Stimulated activated naive B cell treated with anti-CD40 and anti-IgM and Interleukin-4, amounts not matched to agents 10 μg/mL and 1 μg/mL and 100 μg/mL, for 72 hours (primary cell): Measurements from ENCODE around the gene PCBP2.

Experiments used
- ATAC-seq, 2 donors: fragments of 150-1000 bp; cut with Tn5 transposase; replicated peaks; 2 replicates each; pipeline ENCODE4 v1.10.0; 2021; ENCODE audit warnings: moderate library complexity in 1 of 2
- DNase-seq: peaks from one replicate; pipeline ENCODE4 v3.0.0; 2021
- H3K27ac Mint-ChIP-seq: one replicate; pipeline ENCODE4 v1.8.0; 2022; ENCODE audit warnings: mild to moderate bottlenecking, mixed read lengths
- H3K27me3 Mint-ChIP-seq, 2 donors: one replicate each; pipeline ENCODE4 v1.8.0; 2022; ENCODE audit warnings: mixed read lengths in 2 of 2
- H3K36me3 Mint-ChIP-seq, 2 donors: one replicate each; pipeline ENCODE4 v1.8.0; 2022; ENCODE audit warnings: mixed read lengths in 2 of 2, mild to moderate bottlenecking in 1 of 2
- H3K4me1 Mint-ChIP-seq, 2 donors: one replicate each; pipeline ENCODE4 v1.8.0; 2022; ENCODE audit warnings: mixed read lengths in 2 of 2, mild to moderate bottlenecking in 1 of 2
- H3K4me3 Mint-ChIP-seq, 2 donors: one replicate each; pipeline ENCODE4 v1.8.0; 2022; ENCODE audit warnings: mild to moderate bottlenecking in 2 of 2, mixed read lengths in 2 of 2, moderate library complexity in 1 of 2
- H3K9me3 Mint-ChIP-seq, 2 donors: one replicate each; pipeline ENCODE4 v1.8.0; 2022; ENCODE audit warnings: mixed read lengths in 2 of 2, mild to moderate bottlenecking in 1 of 2

Gene PCBP2

DNA sequence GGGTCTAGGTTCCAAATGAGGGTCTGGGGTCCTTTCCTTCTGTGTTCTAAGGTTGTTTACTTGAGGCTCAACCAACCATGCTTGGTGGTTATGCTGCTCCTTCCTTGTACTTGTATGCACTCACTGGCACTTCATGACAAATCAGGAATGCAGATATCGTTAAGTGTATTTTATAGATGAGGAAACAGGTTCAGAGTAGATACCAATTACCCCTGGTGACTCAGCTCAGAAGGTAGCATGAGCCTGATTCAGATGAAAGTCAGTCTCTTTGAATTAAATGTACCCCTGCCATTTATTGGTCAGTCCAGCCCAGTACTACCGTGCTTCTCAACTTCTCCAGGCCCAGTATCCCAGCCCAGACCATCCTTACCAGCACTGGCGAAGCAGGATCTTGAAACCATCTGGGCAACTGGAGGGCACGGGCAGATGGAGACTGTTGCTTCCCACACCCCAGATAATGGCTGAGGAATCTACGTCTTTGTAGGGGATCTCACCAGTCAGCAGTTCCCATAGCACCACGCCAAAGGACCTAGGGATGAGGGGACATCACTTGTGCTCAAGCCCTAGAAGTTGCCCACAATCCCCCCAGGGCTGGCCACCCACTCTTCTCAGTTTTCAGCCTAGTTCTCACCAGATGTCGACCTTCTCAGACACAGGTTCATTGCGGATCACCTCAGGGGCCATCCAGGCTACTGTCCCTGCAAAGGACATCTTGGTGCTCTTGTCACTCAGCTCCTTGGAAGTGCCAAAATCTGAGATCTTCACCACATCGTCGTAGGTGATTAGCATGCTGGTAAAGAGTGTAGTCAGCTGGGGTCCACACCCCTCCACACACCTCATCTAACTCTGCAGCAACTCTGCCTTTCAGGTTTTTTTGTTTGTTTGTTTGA is 33.0 kb downstream of the PCBP2 start:
- DNase-seq (no peak), ATAC-seq (no peak)
- Mint-ChIP-seq H3K9me3 (no peaks in the 10 kb centered on the region), H3K27me3 (no peaks in the 10 kb centered on the region), H3K4me1 (peaks cover 12 to 25% of the 10 kb centered on the region in 2 donors), H3K27ac (peak overlapping the region; percentile 79), H3K36me3 (peaks cover 39 to 43% of the 10 kb centered on the region in 2 donors), H3K4me3 (no peak overlapping the region)

GRCh38 chr12:53485955-53486735 is 34.2 kb downstream of the PCBP2 start:
- H3K27ac Mint-ChIP-seq: peak overlapping the region; percentile 63
- H3K27me3 Mint-ChIP-seq: no peaks in the 10 kb centered on the region
- H3K4me1 Mint-ChIP-seq: peaks cover 12 to 25% of the 10 kb centered on the region in 2 donors
- H3K36me3 Mint-ChIP-seq: peaks cover 38 to 42% of the 10 kb centered on the region in 2 donors
- no peak for DNase-seq
- H3K9me3 Mint-ChIP-seq: no peaks in the 10 kb centered on the region
- H3K4me3 Mint-ChIP-seq: no peak overlapping the region
- no peak for ATAC-seq

DNA sequence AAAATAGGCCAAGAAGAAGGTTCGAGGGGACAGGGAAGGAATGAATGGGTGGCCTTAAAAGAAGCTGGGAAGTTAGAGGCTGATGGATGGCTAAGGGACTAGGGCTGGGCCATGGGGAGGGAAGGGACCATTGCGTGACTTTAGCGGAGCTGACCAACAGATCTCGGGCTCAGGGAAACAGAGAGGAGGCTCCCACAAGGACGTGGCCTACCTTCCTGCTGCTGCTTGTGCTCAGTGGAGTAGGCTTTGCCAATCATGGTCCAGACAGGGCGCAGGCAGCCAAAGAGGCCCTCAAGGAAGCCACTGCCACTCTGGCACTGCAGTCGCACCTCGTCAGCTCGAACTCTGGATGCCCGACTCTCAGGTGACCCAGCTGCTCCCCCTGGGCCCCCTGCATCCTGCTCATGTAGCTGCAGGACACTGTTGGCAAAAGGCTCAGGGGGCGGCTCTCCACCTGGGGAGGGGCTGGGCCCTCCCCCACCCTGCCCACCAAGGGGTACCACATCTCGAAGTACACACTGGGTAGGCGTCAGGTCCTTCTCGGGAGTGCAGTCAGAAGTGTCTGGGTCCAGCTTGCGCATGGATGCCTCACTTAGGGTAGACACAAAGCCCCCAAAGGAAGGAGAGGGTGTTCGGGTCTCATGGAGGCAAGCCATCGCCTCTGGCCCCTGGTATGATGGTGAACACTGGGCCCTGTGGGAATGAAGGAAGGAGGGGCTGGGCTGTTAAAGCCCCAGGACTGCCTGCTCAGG is 35.0 kb downstream of the PCBP2 start:
- peaks cover 10 to 30% of the 10 kb centered on the region in 2 donors for H3K4me1 Mint-ChIP-seq
- H3K36me3 Mint-ChIP-seq: peaks cover 35 to 39% of the 10 kb centered on the region in 2 donors
- peak overlapping the region; percentile 63 for H3K27ac Mint-ChIP-seq

GRCh38 chr12:53489242-53489864 is 37.5 kb downstream of the PCBP2 start:
- DNase-seq: no peak
- Mint-ChIP-seq H3K36me3 (peaks cover 21 to 26% of the 10 kb centered on the region in 2 donors), H3K4me1 (peaks cover 16 to 35% of the 10 kb centered on the region in 2 donors), H3K27me3 (no peaks in the 10 kb centered on the region), H3K4me3 (no peak overlapping the region), H3K27ac (no peak overlapping the region), H3K9me3 (no peaks in the 10 kb centered on the region)
- no peak for ATAC-seq

More for the DNA sequence above, 35.0 kb downstream of the PCBP2 start:
- Mint-ChIP-seq H3K27me3 (no peaks in the 10 kb centered on the region), H3K4me3 (no peak overlapping the region), H3K9me3 (no peaks in the 10 kb centered on the region)
- no peak for ATAC-seq
- no peak for DNase-seq

DNA sequence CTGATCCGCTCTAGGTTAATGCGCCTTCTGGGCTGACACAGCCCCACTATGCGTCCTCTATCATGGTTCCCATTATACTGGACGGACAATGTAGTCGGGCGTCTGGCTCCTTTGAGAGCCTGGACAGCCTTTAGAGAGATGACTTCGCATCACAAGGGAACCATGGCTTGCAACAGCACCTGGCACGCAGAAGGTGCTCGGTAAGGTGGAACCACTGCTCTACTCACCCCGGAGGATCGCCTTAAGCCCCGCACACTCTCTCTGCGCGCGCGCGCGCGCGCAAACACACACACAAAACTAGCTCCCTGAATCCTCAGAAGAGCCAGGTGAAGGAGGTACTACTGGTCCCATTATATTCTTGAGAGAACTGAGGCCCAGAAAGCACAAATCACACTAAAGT is 40.3 kb downstream of the PCBP2 start:
- Mint-ChIP-seq H3K27me3 (no peaks in the 10 kb centered on the region), H3K36me3 (peaks cover 6 to 10% of the 10 kb centered on the region in 2 donors), H3K4me1 (peaks cover 16 to 30% of the 10 kb centered on the region in 2 donors)

GRCh38 chr12:53492830-53493609 is 41.1 kb downstream of the PCBP2 start:
- Mint-ChIP-seq H3K27me3 (no peaks in the 10 kb centered on the region), H3K4me1 (peaks cover 16 to 31% of the 10 kb centered on the region in 2 donors), H3K9me3 (no peaks in the 10 kb centered on the region), H3K36me3 (peaks cover 0 to 3% of the 10 kb centered on the region in 2 donors), H3K27ac (peak overlapping the region; percentile 95), H3K4me3 (peak overlapping the region; percentile 95 to 99)
- DNase-seq (peak; percentile 81), ATAC-seq (peak; percentile 97 to 98)

More for the DNA sequence above, 40.3 kb downstream of the PCBP2 start:
- peak in 1 of 2 donors; percentile 10 for ATAC-seq
- no peak for DNase-seq
- H3K9me3 Mint-ChIP-seq: no peaks in the 10 kb centered on the region
- H3K27ac Mint-ChIP-seq: peak overlapping the region; percentile 65
- H3K4me3 Mint-ChIP-seq: peak overlapping the region; percentile 95 to 99

GRCh38 chr12:53493610-53494391 is 41.9 kb downstream of the PCBP2 start:
- ATAC-seq (peak; percentile 8 to 11), DNase-seq (no peak)
- peaks cover 22 to 39% of the 10 kb centered on the region in 2 donors for H3K4me1 Mint-ChIP-seq
- H3K36me3 Mint-ChIP-seq: no peaks in the 10 kb centered on the region
- peak overlapping the region; percentile 95 to 99 for H3K4me3 Mint-ChIP-seq
- H3K27ac Mint-ChIP-seq: peak overlapping the region; percentile 95
- no peaks in the 10 kb centered on the region for H3K9me3 Mint-ChIP-seq
- H3K27me3 Mint-ChIP-seq: no peaks in the 10 kb centered on the region

GRCh38 chr12:53495903-53496751 is 44.2 kb downstream of the PCBP2 start:
- no peak for ATAC-seq
- Mint-ChIP-seq H3K27me3 (no peaks in the 10 kb centered on the region), H3K9me3 (no peaks in the 10 kb centered on the region), H3K27ac (peak overlapping the region; percentile 33), H3K4me3 (no peak overlapping the region), H3K36me3 (no peaks in the 10 kb centered on the region), H3K4me1 (peaks cover 30 to 51% of the 10 kb centered on the region in 2 donors)
- no peak for DNase-seq

GRCh38 chr12:53496752-53497032 is 44.8 kb downstream of the PCBP2 start:
- H3K4me3 Mint-ChIP-seq: no peak overlapping the region
- no peak overlapping the region for H3K27ac Mint-ChIP-seq
- peaks cover 30 to 50% of the 10 kb centered on the region in 2 donors for H3K4me1 Mint-ChIP-seq

DNA sequence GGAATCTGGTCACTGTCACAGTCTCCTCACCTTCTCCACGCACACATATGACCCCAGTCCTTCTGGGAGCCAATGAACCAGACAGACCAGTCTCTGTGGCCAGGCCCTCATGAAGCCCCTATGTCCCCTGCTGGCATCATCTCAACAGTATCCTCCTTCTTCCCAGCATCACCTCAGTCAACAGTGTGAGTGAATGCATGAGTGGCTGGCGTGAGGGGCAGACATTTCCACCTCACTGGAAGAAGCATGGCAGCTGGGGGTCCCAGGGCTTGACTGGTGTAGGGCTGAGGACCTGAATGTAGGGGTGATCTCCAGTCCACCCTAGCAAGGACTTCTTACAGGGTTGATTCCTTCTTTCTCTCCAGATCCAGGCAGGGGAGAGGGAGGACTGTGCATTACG is 45.6 kb downstream of the PCBP2 start:
- peaks cover 0 to 4% of the 10 kb centered on the region in 2 donors for H3K9me3 Mint-ChIP-seq
- H3K27ac Mint-ChIP-seq: no peak overlapping the region
- peaks cover 4 to 7% of the 10 kb centered on the region in 2 donors for H3K36me3 Mint-ChIP-seq
- H3K4me1 Mint-ChIP-seq: peaks cover 30 to 50% of the 10 kb centered on the region in 2 donors
- no peak overlapping the region for H3K4me3 Mint-ChIP-seq
- no peaks in the 10 kb centered on the region for H3K27me3 Mint-ChIP-seq
- no peak for ATAC-seq
- no peak for DNase-seq

More at GRCh38 chr12:53496752-53497032, 44.8 kb downstream of the PCBP2 start:
- Mint-ChIP-seq H3K9me3 (no peaks in the 10 kb centered on the region), H3K36me3 (peaks cover 0 to under 1% of the 10 kb centered on the region in 2 donors), H3K27me3 (no peaks in the 10 kb centered on the region)
- DNase-seq (no peak), ATAC-seq (no peak)

DNA sequence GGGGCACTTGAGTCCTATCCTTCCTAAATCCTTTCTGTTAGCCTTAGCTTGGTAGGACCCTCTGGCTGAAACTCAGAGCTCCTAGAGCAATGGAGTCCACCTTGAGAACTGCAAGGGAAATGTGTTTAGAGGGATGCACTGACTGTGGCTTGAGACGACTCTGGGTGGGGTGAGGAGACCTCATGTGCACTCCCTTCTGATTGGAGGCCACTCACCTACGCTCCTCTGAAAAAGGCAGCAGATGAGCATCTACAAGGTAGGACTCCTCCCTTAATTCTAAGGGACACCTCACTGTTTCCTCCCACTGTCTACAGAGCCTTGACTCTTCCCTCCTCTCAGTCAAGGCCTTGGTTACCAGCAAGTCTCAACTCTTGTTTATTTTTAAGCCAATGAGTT is 46.3 kb downstream of the PCBP2 start:
- ATAC-seq: no peak
- H3K9me3 Mint-ChIP-seq: peaks cover 0 to 4% of the 10 kb centered on the region in 2 donors
- peaks cover 28 to 49% of the 10 kb centered on the region in 2 donors for H3K4me1 Mint-ChIP-seq
- H3K36me3 Mint-ChIP-seq: peaks cover 4 to 7% of the 10 kb centered on the region in 2 donors
- DNase-seq: no peak
- peak overlapping the region; percentile 85 to 86 for H3K4me3 Mint-ChIP-seq
- peak overlapping the region; percentile 89 for H3K27ac Mint-ChIP-seq
- no peaks in the 10 kb centered on the region for H3K27me3 Mint-ChIP-seq
